Renal cortical epithelial cell (primary cell): ENCODE data around the gene PORCN. TPM values are rescaled to one million over a fixed set of nuclear protein-coding genes. Genes with fewer than 3 reads are reported as not detected.
A peak's percentile ranks its signal among the peaks of the same experiment; 100 is the strongest.
"Not testable (repeated sequence)": the region's sequence is repeated elsewhere in the genome, so short reads cannot be mapped to it uniquely, and the experiment has no call there.

Experiments used
- DNase-seq: peaks from one replicate; pipeline ENCODE4 v3.0.0-alpha.2; 2011; ENCODE audit warnings: low read depth
- total RNA-seq: library from RNA; depleted of rRNA; stranded (reverse); fragments of >200 nt; gene quantifications from 2 replicates; pipeline ENCODE4 v1.2.3, GENCODE V29; 2014

The PORCN gene
- total RNA-seq, 1 donor from 2014 or later, result 15.3 TPM

DNA sequence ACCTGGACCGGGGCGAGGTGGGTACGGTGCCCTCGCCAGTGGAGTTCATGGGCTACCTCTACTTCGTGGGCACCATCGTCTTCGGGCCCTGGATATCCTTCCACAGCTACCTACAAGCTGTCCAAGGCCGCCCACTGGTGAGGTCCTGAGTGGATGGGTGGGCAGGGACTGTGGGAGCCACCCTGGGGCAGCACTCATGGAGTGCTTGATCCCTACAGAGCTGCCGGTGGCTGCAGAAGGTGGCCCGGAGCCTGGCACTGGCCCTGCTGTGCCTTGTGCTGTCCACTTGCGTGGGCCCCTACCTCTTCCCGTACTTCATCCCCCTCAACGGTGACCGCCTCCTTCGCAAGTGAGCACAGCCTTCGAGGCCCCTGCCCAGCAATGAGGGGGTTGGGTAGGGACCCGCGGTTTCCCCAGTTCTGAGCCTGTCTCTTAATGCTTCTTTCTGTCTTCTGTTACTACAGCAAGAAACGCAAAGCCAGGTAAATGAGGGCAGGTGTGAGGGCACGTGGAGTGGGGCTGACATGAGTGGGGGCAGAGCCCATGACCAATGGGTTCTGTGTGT lies 3.7 kb downstream of the PORCN start:
- DNase-seq, result no peak

- no peak for DNase-seq
Measured at GRCh38 chrX:48513670-48514069, 4.9 kb downstream of the PORCN start.

DNA sequence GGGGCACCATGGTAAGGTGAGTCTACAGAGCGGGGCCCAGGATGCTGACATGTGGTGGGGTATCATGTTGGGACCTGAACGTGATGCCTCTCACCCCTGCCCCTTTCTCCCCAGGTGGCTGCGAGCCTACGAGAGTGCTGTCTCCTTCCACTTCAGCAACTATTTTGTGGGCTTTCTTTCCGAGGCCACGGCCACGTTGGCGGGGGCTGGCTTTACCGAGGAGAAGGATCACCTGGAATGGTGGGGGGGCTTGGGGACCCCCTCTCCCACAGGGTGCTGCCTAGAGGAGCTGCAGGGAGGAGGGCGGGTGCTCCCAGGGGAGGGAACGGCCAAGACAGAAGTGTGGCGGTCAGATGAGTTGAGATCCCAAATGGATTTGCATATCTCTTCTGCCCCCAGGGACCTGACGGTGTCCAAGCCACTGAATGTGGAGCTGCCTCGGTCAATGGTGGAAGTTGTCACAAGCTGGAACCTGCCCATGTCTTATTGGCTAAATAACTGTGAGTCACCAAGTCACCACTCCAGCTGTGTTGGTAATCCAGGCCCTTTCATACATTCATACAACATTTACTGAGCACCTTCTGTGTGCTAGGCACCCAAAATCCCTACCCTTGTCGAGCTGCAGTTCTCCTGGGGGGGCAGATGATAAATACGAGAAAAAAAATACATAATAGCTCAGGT lies 5.5 kb downstream of the PORCN start:
- no peak for DNase-seq

DNA sequence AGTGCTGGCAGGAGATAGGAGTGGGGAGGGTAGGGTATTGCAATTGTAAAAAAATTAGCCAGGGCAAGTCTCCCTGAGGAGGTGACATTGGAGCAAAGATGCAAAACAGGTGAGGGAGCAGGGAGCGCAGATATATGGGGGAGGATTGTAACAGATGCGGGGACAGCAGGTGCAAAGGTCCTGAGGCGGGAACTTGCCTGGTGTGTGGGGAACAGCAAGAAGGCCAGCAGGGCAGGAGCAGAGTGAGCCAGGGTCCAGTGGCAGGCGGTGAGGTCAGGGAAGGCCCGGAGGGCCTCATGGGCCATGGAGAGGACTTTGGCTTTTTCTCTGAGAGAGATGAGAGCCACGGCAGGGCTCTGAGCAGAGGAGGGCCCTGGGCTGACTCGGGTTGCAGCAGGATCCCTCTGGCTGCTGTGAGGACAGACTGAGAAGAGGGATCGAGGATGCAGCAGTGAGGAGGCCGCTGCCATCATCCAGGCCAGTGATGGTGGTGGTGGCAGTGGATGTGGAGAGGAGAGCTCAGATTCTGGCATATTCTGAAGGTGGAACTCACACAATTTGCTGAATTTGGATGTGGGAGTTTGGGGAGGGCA lies 6.2 kb downstream of the PORCN start:
- DNase-seq, result no peak

GRCh38 chrX:48515842-48516241 lies 7.0 kb downstream of the PORCN start:
- no peak for DNase-seq

DNA sequence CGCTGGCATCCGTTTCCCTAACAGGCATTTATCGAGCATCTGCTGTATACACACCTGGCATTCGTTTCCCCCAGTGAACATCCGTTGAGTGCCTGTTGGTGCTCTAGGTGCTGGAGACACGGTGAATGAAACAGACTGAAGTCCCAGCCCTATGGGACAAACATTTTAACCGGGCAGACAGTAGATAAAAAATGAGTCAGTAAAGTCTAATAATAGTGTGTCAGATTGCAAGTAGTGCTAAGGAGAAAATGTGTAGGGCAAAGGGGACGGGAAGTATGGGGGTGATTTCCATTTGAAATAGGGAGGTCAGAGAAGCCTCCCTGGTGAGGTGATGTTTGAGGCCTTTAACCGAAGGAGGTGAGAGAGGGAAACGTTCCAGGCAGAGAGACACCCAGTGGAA lies 7.5 kb downstream of the PORCN start:
- no peak for DNase-seq

GRCh38 chrX:48516987-48517386 lies 8.2 kb downstream of the PORCN start:
- DNase-seq, result no peak

- DNase-seq, result not testable (repeated sequence)
Measured at GRCh38 chrX:48519481-48519880, 10.7 kb downstream of the PORCN start.

GRCh38 chrX:48520455-48520854 lies 11.7 kb downstream of the PORCN start:
- no peak for DNase-seq

DNA sequence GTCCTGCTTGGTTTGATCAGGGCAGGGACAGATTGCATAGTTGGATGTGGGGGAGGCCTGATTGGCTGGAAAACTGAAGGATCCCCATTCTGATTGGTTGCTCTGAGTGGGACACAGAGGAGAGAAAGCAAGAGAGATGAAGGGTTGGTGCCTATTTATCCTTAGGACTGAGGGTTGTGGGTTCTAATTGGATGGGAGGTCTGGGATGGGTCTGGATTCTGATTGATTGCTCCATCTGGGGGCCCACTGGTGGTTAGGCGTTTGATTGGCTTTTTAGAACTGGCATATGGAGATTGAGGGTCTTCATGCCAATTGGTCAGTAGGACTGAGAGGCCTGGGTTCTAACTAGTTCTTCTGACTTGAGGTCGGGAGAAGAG lies 12.2 kb downstream of the PORCN start:
- DNase-seq, result no peak

DNA sequence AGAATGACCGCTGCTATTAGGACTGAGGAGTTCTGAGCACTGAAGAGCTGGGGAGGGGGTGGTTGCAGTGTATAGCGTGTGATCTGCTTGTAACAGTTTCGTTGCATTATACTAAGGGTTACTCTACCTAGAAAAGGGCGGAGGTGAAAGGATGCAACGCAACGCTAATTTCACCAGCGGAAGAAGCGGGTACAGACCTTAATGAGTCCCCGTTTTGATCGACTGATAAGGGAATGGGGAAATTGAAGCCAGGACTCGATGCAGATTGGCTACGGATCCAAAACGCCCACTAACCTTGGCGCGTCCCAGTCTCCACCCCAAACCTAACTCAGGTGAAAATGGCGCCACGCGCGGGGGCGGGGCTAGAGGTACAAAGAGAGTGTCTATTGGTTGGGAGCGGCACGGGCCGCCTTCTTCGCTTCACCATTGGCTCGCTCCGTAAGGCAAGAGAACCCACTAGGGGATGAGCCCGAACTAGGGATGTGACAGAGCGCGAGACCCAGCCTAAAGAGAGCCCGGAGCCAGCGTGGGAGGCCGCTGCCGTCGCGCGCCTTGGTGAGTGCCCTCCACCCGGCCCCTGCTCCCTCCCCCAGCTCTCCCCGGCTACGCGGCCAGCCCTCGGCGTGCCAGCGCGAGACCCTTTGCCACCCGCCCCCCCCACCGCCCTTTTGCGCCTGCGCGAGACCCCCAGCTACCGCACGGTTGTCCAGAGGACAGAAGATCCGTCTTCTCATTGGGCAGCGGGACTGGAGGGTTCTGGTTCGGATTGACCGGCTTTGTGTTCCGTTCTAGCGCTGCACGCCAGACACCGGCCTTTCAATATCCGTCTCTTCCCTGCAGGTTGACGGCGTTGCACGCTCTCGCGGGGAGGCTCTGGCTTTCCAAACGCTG lies 12.8 kb downstream of the PORCN start, which contains the start of gene EBP:
Gene EBP (plus strand): TSS at position 456 of the 891 bp plus-strand sequence. CDS start 1,964 bp downstream, outside the sequence.
- DNase-seq, result peak; percentile 79

- no peak for DNase-seq
Measured at GRCh38 chrX:48522291-48522690, 13.5 kb downstream of the PORCN start.

DNA sequence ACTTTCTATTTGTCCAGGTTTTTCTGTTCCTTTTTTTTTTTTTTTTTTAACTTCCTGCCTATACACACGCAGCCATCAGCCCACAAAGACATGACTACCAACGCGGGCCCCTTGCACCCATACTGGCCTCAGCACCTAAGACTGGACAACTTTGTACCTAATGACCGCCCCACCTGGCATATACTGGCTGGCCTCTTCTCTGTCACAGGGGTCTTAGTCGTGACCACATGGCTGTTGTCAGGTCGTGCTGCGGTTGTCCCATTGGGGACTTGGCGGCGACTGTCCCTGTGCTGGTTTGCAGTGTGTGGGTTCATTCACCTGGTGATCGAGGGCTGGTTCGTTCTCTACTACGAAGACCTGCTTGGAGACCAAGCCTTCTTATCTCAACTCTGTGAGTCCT lies 14.9 kb downstream of the PORCN start:
- DNase-seq, result no peak

GRCh38 chrX:48525853-48526252 lies 17.1 kb downstream of the PORCN start:
- DNase-seq, result not testable (repeated sequence)

DNA sequence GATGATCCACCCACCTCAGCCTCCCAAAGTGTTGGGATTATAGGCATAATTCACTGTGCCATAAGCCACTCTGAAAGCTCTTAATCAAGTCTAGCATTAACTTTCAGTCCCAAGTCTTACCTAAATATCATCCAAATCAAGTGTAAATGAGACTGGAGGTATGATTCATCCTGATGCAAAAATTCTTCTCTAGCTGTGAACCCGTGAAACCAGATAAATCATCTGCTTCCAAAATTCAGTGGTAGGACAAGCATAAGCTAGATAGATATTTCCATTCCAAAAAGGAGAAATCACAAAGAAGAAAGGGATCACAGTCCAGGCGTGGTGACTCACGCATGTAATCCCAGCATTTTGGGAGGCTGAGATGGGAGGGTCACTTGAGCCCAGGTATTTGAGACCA lies 21.9 kb downstream of the PORCN start:
- no peak for DNase-seq

DNA sequence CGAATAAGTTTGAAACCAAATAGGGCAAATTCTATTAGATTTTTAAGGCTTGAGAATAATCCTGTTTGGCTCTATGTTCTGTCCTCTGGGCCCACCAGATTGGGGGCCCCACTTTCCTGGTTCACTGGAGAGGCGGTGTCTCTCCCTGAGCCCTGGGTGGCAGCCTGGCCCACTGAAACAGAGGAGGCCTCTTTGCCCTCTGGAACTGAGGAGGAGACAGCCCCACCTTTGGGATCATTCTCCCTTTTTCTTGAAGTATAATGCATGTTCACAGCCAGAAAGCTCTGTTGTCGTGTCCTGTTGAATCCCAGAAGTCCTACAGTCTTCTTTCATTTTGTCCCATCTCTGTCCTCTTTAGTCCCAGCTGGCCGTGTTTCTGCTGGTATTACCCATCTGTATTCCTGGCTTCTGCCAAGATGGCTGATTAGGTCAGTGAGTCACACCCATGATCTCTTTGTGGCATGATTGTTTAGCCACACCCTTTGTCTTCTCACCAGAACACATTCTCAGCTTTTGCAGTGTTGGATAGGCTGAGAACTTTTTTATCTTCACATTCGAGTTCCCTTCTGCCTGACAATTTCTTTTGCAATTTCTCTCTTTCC lies 22.7 kb downstream of the PORCN start:
- DNase-seq, result peak; percentile 77

GRCh38 chrX:48532161-48532560 lies 23.4 kb downstream of the PORCN start:
- DNase-seq, result no peak

- DNase-seq, result no peak
Measured at GRCh38 chrX:48533165-48533564, 24.4 kb downstream of the PORCN start.

DNA sequence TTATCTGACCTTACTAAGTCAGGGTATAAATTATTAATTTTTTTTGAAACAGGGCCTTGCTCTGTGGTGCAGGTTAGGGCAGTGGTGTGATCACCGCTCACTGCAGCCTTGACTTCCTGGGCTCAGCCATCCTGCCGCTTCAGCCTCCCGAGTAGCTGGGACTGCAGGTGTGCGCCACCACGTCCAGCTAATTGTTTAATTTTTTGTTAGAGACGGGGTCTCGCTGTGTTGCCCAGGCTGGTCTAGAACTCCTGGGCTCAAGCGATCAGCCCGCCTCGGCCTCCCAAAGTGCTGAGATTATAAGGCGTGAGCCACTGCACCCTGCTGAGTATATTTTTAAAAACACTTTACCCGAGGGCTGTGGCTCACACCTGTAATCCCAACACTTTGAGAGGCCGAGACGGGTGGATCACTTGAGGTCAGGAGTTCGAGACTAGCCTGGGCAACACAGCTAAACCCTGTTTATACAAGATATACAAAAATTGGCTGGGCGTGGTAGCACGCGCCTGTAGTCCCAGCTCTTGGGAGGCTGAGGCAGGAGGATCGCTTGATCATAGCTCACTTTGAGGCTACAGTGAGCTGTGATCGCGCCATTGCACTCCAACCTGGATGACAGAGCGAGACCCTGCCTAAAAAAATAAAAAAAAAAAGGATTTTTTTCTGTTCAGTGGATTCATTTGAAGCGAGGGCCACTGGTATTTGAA lies 30.0 kb downstream of the PORCN start:
- no peak for DNase-seq

GRCh38 chrX:48539345-48540027 lies 30.7 kb downstream of the PORCN start, which contains the start of gene TBC1D25:
Gene TBC1D25 (plus strand): TSS chrX:48539714. CDS start chrX:48539798, 84 bp downstream.
- DNase-seq, result peak; percentile 93

DNA sequence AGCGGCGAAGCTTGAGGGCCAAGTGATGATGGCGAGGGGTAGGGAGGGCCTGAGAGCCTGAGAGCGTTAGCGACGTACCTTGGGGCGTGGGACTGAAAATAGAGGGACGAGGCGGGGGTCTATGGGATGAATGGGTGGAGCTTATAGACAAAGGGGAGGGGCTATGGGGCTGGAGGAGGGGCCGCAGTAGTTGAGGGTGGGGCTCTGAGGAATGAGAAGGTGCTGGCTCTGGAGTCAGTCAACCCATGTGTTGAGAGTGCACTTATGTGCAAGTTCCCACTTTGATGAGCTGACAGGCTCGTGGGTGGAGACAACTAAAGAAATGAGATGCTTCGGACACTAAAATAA lies 31.2 kb downstream of the PORCN start:
- peak; percentile 31 for DNase-seq
